ENCODE data around the gene ZC3H18. TPM values are rescaled to one million over a fixed set of nuclear protein-coding genes. Genes with fewer than 3 reads are reported as not detected.

Gene ZC3H18
- total RNA-seq, 1 donor from 2014 or later, result 88.5 TPM

DNA sequence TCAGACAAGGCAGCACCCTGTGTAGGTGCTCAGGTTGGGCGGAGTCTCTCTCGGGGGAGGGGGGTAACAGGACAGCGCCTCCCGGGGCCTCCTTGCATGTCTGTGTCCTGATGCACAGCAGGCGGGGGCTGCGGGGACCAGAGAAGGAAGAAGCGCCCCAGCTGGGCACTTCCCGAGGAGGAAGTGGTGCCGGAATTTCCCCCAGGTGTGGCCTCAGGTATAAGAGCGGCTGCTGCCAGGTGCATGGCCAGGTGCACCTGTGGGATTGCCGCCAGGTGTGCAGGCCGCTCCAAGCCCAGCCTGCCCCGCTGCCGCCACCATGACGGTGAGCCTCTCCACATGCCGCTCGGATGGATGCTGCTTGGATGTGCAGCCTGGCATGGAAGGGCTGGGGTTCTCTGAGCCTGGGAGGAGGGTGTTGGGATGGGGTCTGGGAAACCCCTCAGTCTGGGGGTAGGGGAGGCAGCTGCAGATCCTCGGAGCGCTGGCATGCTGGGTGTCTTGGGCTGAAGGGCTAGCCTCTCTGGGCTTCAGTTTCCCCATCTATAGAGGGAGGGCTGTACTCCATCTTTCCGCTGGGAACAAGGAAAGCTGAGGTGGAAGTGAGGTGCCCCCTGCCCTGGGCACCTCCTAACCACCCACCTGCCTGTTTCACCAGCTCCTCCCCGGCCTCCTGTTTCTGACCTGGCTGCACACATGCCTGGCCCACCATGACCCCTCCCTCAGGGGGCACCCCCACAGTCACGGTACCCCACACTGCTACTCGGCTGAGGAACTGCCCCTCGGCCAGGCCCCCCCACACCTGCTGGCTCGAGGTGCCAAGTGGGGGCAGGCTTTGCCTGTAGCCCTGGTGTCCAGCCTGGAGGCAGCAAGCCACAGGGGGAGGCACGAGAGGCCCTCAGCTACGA lies 68.4 kb downstream of the ZC3H18 start, which contains the start of gene IL17C:
IL17C (plus strand) TSS at position 250 of the 908 bp plus-strand sequence; CDS start at position 320, 70 bp downstream.
- H3K4me3 Mint-ChIP-seq, result peak within 1 kb of the TSS; percentile 4
- TF ChIP-seq, protein P1, sequence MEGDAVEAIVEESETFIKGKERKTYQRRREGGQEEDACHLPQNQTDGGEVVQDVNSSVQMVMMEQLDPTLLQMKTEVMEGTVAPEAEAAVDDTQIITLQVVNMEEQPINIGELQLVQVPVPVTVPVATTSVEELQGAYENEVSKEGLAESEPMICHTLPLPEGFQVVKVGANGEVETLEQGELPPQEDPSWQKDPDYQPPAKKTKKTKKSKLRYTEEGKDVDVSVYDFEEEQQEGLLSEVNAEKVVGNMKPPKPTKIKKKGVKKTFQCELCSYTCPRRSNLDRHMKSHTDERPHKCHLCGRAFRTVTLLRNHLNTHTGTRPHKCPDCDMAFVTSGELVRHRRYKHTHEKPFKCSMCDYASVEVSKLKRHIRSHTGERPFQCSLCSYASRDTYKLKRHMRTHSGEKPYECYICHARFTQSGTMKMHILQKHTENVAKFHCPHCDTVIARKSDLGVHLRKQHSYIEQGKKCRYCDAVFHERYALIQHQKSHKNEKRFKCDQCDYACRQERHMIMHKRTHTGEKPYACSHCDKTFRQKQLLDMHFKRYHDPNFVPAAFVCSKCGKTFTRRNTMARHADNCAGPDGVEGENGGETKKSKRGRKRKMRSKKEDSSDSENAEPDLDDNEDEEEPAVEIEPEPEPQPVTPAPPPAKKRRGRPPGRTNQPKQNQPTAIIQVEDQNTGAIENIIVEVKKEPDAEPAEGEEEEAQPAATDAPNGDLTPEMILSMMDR (conservative IDR thresholded peaks at IDR 0.05), result no peak
- H3K27ac Mint-ChIP-seq (ENCODE audit: unreplicated experiment), result no peak within 1 kb of the TSS
- H3K9me3 Mint-ChIP-seq, result no peaks in the 10 kb centered on the region
- no peaks in the 10 kb centered on the region for H3K36me3 Mint-ChIP-seq (ENCODE audit: low read depth)
- H3K27me3 Mint-ChIP-seq (ENCODE audit: low read depth), result peaks cover 25% of the 10 kb centered on the region
- no peak for DNase-seq (ENCODE audit: low read depth, low spot score)
- H3K4me1 Mint-ChIP-seq, result peaks cover 8% of the 10 kb centered on the region

DNA sequence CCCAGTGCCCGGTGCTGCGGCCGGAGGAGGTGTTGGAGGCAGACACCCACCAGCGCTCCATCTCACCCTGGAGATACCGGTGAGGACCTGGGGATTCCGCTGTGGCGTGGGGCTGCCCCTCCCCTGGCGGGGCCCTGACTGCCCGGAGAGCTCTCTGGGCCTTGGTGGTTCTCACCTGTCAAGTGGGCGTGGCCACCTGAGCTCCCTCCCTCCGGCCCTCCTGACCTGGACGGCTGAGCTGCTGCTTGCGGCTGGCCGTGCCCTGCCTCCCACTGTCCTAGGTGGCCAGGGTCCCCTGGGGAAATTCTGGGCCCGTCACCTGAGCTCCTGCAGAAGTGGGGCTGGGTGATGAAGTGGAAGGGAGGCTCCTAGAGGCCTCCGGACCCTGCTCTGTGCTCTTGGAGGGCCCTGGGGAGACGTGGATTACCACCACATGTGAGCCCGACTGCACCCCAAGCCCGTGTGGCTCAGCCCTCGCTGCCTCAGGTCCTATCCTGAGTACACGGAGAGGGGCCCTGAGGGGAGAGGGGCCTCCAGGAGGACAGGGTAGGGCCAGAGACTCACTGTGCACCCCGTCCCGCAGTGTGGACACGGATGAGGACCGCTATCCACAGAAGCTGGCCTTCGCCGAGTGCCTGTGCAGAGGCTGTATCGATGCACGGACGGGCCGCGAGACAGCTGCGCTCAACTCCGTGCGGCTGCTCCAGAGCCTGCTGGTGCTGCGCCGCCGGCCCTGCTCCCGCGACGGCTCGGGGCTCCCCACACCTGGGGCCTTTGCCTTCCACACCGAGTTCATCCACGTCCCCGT lies 69.2 kb downstream of the ZC3H18 start:
- Mint-ChIP-seq H3K36me3 (ENCODE audit: low read depth) (no peaks in the 10 kb centered on the region), H3K4me3 (no peak overlapping the region), H3K27ac (ENCODE audit: unreplicated experiment) (no peak overlapping the region), H3K4me1 (peaks cover 8% of the 10 kb centered on the region), H3K9me3 (no peaks in the 10 kb centered on the region), H3K27me3 (ENCODE audit: low read depth) (peaks cover 25% of the 10 kb centered on the region)
- no peak for DNase-seq (ENCODE audit: low read depth, low spot score)
- TF ChIP-seq, protein P1 (conservative IDR thresholded peaks at IDR 0.05), result no peak

DNA sequence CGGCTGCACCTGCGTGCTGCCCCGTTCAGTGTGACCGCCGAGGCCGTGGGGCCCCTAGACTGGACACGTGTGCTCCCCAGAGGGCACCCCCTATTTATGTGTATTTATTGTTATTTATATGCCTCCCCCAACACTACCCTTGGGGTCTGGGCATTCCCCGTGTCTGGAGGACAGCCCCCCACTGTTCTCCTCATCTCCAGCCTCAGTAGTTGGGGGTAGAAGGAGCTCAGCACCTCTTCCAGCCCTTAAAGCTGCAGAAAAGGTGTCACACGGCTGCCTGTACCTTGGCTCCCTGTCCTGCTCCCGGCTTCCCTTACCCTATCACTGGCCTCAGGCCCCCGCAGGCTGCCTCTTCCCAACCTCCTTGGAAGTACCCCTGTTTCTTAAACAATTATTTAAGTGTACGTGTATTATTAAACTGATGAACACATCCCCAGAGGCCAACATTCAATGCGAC lies 69.9 kb downstream of the ZC3H18 start:
- Mint-ChIP-seq H3K36me3 (ENCODE audit: low read depth) (no peaks in the 10 kb centered on the region), H3K27ac (ENCODE audit: unreplicated experiment) (no peak overlapping the region), H3K4me1 (peaks cover 10% of the 10 kb centered on the region), H3K4me3 (peak overlapping the region; percentile 42), H3K27me3 (ENCODE audit: low read depth) (peaks cover 26% of the 10 kb centered on the region), H3K9me3 (no peaks in the 10 kb centered on the region)
- no peak for DNase-seq (ENCODE audit: low read depth, low spot score)
- TF ChIP-seq, protein P1 (conservative IDR thresholded peaks at IDR 0.05), result no peak

DNA sequence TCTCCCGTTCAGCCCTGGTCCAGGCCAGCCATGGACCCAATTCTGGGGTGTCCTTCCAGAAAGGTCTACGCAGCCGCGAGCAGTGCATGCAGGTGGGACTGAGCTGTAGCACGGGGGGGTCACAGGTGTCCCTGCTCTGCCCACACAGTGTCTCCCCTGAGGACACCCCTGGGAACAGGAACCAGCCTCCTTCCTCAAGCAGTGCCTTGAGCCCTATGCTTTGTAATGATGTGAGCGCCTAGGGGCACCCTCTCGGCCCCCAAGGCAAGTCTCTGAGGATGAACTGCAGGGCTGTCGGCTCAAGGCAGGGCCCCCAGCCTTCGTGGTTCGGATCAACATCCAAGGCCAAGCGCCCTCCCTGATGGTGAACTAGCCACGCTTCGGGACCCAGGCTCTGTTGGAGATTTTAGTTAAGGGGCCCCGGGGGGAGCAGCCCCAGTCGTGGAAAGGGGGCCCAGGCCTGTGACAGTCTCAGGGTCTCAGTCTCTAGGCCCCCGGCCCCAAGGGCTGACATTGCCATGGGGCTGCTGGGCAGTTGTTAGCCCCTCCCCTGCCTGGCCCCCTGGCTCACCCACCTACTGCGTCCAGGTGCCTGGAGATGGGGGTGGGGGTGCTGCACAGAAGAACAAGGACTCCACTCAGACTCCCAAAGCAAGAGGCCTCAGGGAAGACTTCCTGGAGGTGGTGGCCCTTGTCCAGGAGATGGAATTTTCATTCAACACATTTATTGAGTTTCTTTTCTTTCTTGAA lies 70.5 kb downstream of the ZC3H18 start:
- Mint-ChIP-seq H3K4me1 (peaks cover 11% of the 10 kb centered on the region), H3K9me3 (no peaks in the 10 kb centered on the region), H3K27me3 (ENCODE audit: low read depth) (peaks cover 23% of the 10 kb centered on the region), H3K36me3 (ENCODE audit: low read depth) (no peaks in the 10 kb centered on the region), H3K27ac (ENCODE audit: unreplicated experiment) (no peak overlapping the region), H3K4me3 (peak overlapping the region; percentile 42)
- TF ChIP-seq, protein P1 (conservative IDR thresholded peaks at IDR 0.05), result no peak
- no peak for DNase-seq (ENCODE audit: low read depth, low spot score)

All from neural crest cell (in vitro differentiated cells).